K562 (cell line): Measurements from ENCODE around the gene BASP1. TPM values are rescaled to one million over a fixed set of nuclear protein-coding genes. Genes with fewer than 3 reads are reported as not detected.

Experiments
- ATAC-seq: fragments of 200-7000 bp; cut with Tn5 transposase; 3 replicates; pipeline ENCODE4 v1.9.1; 2020; ENCODE audit warnings: moderate library complexity
- BruUV-seq: library from RNA; stranded (reverse); fragments of 400-500 nt; replicated peaks from 2 replicates; lab custom pipeline; 2021; lab: Mats Ljungman, UMichigan
- CTCF ChIA-PET: fragments of 300-600 bp; formaldehyde crosslinking; extraction: SDS; loops from one replicate; lab custom pipeline; 2021; ENCODE audit warnings: low intra/inter-chr PET ratio; lab: Yijun Ruan, JAX
- POLR2A ChIA-PET: fragments of 300-600, 350-650 bp; sonication (Branson Sonifier 250); formaldehyde crosslinking; extraction: SDS; loops from one replicate; lab custom pipeline; 2021; ENCODE audit warnings: antibody characterized with exemption, inconsistent platforms; lab: Yijun Ruan, JAX
- DNase-seq, 4 experiments: peaks; one replicate each; pipeline versions ENCODE4 v3.0.0 to v3.0.0-alpha.2; 2011 to 2018; ENCODE audit warnings: low spot score in 3 of 4, mixed read lengths in 3 of 4; ENCODE audit errors: extremely low read depth in 1 of 4
- FAIRE-seq: peaks from 2 replicates; lab custom pipeline; 2011; peaks lifted over from hg19 to GRCh38; lab: Jason Lieb, UNC
- H2AFZ ChIP-seq: 2 replicates; pipeline ENCODE4 v1.6.0; 2011; ENCODE audit warnings: low read depth, low read length, control low read depth, inconsistent platforms
- H3K27ac ChIP-seq: fragments of 200-600 bp; 3 replicates; pipeline ENCODE4 v1.8.0; 2011; ENCODE audit warnings: low read depth, mild to moderate bottlenecking, control low read depth, inconsistent platforms, low read length, moderate library complexity, mixed read lengths; ENCODE audit errors: extremely low read depth
- H3K27me3 ChIP-seq, 2 experiments: fragments of 300-600 bp in 1 of 2; 2 replicates in 1 of 2; 3 replicates in 1 of 2; pipeline versions ENCODE4 v1.6.0 to v1.8.0; 2011; ENCODE audit warnings: inconsistent platforms in 2 of 2, low read length in 2 of 2, mild to moderate bottlenecking in 1 of 2, mixed read lengths in 1 of 2, moderate library complexity in 1 of 2; ENCODE audit not compliant: control insufficient read depth in 2 of 2, insufficient read depth in 2 of 2
- H3K36me3 ChIP-seq: fragments of 300-600 bp; 3 replicates; pipeline ENCODE4 v1.8.0; 2011; ENCODE audit warnings: mild to moderate bottlenecking, low read length, inconsistent platforms; ENCODE audit not compliant: control insufficient read depth, insufficient read depth
- H3K4me1 ChIP-seq, 2 experiments: fragments of 200-600 bp in 1 of 2; replicated peaks in 1 of 2; 2 replicates in 1 of 2; 3 replicates in 1 of 2; pipeline versions ENCODE4 v1.5.1 to v1.8.0; 2011; ENCODE audit warnings: inconsistent platforms in 2 of 2, low read length in 2 of 2, mild to moderate bottlenecking in 1 of 2, mixed read lengths in 1 of 2, moderate library complexity in 1 of 2; ENCODE audit not compliant: control insufficient read depth in 2 of 2, insufficient read depth in 2 of 2
- H3K4me2 ChIP-seq: 2 replicates; pipeline ENCODE4 v1.6.1; 2011; ENCODE audit warnings: low read length, control low read depth, inconsistent platforms, mixed read lengths; ENCODE audit not compliant: insufficient read depth
- H3K4me3 ChIP-seq: fragments of 200-600 bp; sonication (generic), shearing (Covaris generic); 2 replicates; pipeline ENCODE4 v1.5.1; 2016; ENCODE audit warnings: control low read depth, inconsistent platforms
- H3K79me2 ChIP-seq: fragments of 200-600 bp; 3 replicates; pipeline ENCODE4 v1.8.0; 2011; ENCODE audit warnings: low read length, inconsistent platforms; ENCODE audit not compliant: control insufficient read depth, insufficient read depth
- H3K9ac ChIP-seq, 2 experiments: 2 replicates each; pipeline versions ENCODE4 v1.6.0 to v1.6.1; 2011; ENCODE audit warnings: low read depth in 2 of 2, low read length in 2 of 2, control low read depth in 1 of 2, inconsistent platforms in 1 of 2, mild to moderate bottlenecking in 1 of 2, mixed read lengths in 1 of 2; ENCODE audit not compliant: insufficient read depth in 1 of 2
- H3K9me1 ChIP-seq: one replicate; pipeline ENCODE4 v1.6.0; 2011; ENCODE audit warnings: inconsistent platforms, mild to moderate bottlenecking, low read length, moderate library complexity; ENCODE audit not compliant: control insufficient read depth, insufficient read depth
- H3K9me3 ChIP-seq: replicated peaks from 2 replicates; pipeline ENCODE4 v1.5.1; 2011; ENCODE audit warnings: low read depth, low read length, inconsistent platforms; ENCODE audit not compliant: control insufficient read depth, insufficient read depth
- H4K20me1 ChIP-seq: replicated peaks from 2 replicates; pipeline ENCODE4 v1.6.1; 2011; ENCODE audit warnings: low read length, inconsistent platforms, mixed read lengths; ENCODE audit not compliant: control insufficient read depth, insufficient read depth
- DEAF1 ChIP-seq: fragments of 450-650 bp; formaldehyde crosslinking; IDR thresholded peaks from 2 replicates; pipeline ENCODE4 v1.4.0; 2020; ENCODE audit warnings: mild to moderate bottlenecking, moderate library complexity
- GMEB1 ChIP-seq: fragments of 250-450 bp; sonication (Bioruptor Pico); IDR thresholded peaks from 2 replicates; pipeline ENCODE4 v1.4.0; 2020; ENCODE audit warnings: mild to moderate bottlenecking
- KLF16 ChIP-seq: IDR thresholded peaks from 2 replicates; pipeline ENCODE4 v1.6.1; 2016; ENCODE audit warnings: antibody characterized with exemption
- REST ChIP-seq, 2 experiments: fragments of 450-650 bp; formaldehyde crosslinking in 1 of 2; IDR thresholded peaks; 2 replicates each; pipeline versions ENCODE4 v1.4.0 to v1.6.1; 2014 to 2020; ENCODE audit warnings: mild to moderate bottlenecking in 2 of 2, borderline replicate concordance in 1 of 2, low read depth in 1 of 2
- TARDBP ChIP-seq: fragments of 450-650 bp; IDR thresholded peaks from 2 replicates; pipeline ENCODE4 v1.6.1; 2016
- TBL1XR1 ChIP-seq, 2 experiments: IDR thresholded peaks; 2 replicates each; pipeline ENCODE4 v1.6.1; 2012; ENCODE audit warnings: improper control_type of control experiment in 2 of 2, low read length in 2 of 2, mild to moderate bottlenecking in 1 of 2
- ZNF232 ChIP-seq: sonication (generic); formaldehyde crosslinking; IDR thresholded peaks from 2 replicates; pipeline ENCODE4 v1.8.0; 2022; ENCODE audit warnings: mild to moderate bottlenecking, missing genetic modification reagents
- WGBS: fragments of 100-300 bp; shearing (Covaris generic); methylation state at CpG from one replicate; pipeline ENCODE4 v1.1.6; 2016; ENCODE audit warnings: low coverage, mixed read lengths; ENCODE audit not compliant: insufficient coverage; ENCODE audit errors: missing lambda C conversion rate; 5-methylcytosine and 5-hydroxymethylcytosine counted together
- in situ Hi-C: fragments of 300-500 bp; cut with MboI; formaldehyde crosslinking; loops from 4 replicates; pipeline ENCODE4 v1.15.0; 2018; ENCODE audit warnings: inconsistent platforms, mixed read lengths
- intact Hi-C: fragments of 100-400 bp; cut with micrococcal nuclease; formaldehyde crosslinking; loops from 2 replicates; pipeline ENCODE4 v1.14.2; 2022
- polyA plus RNA-seq, 8 experiments: library from polyadenylated mRNA; depleted of rRNA in 4 of 8; stranded (reverse) in 5 of 8; unstranded in 3 of 8; fragments of >200 nt; fragmentation: Nextera tagmentation in 2 of 8; fragmentation: Illumina TruSeq in 1 of 8; extraction: Ambion mirVana in 2 of 8; extraction: Trizol in 1 of 8; gene quantifications; 2 replicates each; pipeline versions ENCODE4 v1.2.1 to v1.2.3, GENCODE V29; 2011 to 2014; ENCODE audit warnings: inconsistent platforms in 1 of 8, missing spikeins in 1 of 8
- total RNA-seq, 7 experiments: library from RNA; depleted of rRNA in 6 of 7; stranded (reverse); fragments of >200 nt in 6 of 7; fragmentation: Illumina TruSeq in 2 of 7; extraction: Trizol in 2 of 7; gene quantifications; 2 replicates each; pipeline versions ENCODE4 v1.2.1 to v1.2.3, GENCODE V29; 2011 to 2021; ENCODE audit warnings: low replicate concordance in 1 of 7
- TF ChIP-seq, protein P1 (sequence below): fragments of 450-650 bp; formaldehyde crosslinking; IDR thresholded peaks from 2 replicates; pipeline ENCODE4 v1.4.0; 2022; ENCODE audit warnings: missing genetic modification characterization

BASP1 gene
- total and polyA plus RNA-seq, 9 of the 15 experiments (the other 6 are each of a cell fraction or from before 2014, with no cell fraction given): 0.22 TPM; not detected in 8

DNA sequence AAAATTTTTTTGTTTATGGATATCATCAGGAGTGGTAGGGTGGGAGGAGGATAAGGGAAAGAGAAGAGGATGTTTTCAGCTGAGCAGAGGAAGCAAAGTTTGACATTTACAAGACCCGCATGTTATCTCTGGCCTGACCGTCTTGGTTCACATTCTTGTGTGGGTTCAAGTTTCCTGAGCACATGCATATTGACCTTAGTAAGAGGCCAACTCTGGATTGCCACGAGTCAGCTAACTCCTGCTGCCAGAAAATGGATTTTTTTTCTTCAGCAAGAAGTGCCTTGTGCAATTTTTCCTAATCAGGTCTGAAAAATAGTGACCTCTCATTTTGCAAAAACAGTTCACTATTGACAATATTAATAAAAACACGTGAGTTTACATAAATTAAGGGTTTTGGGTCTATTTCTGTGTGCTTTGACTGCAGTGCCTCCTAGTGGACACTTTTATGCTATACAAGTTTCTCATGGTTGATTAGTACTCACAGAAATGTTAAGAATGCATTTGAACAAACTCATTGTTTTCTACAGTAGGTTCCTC, 27.1 kb upstream of the BASP1 start:
- DNase-seq (peak; percentile 19 to 50 (median 42)), FAIRE-seq (peak; percentile 77), ATAC-seq (peak; percentile 74)
- Histone ChIP-seq H4K20me1 (no peaks in the 10 kb centered on the region; the same call in 1 of the 2 replicates), H3K4me2 (no peak overlapping the region), H3K27ac (no peak overlapping the region), H3K9ac (no peak overlapping the region), H3K9me3 (no peaks in the 10 kb centered on the region), H3K79me2 (no peaks in the 10 kb centered on the region), H3K4me1 (no peaks in the 10 kb centered on the region), H2AFZ (no peak overlapping the region), H3K36me3 (no peaks in the 10 kb centered on the region), H3K27me3 (0 out of 5 replicates have a peak, but pooled peaks cover 0 to 5% of the 10 kb centered on the region in 2 experiments), H3K9me1 (no peaks in the 10 kb centered on the region), H3K4me3 (no peak overlapping the region)
- BruUV-seq: no TSS peak
- ChIA-PET CTCF (interaction anchor here (0.9 to 3.1 kb wide), 3 partner anchors 399 to 845 kb away, joined by 3 to 45 read pairs (median 5); no protein-coding TSS in a partner anchor), POLR2A (interaction anchor here (1.1 kb wide), 1 partner anchor 99 kb away, joined by 7 read pairs; no protein-coding TSS in a partner anchor)
- WGBS: 3% methylated on average over 4 of the region's 4 CpGs
- intact Hi-C loops (loop anchor here (5.0 kb wide), 2 partner anchors 258 to 703 kb away; no protein-coding TSS in a partner anchor), in situ Hi-C loops (no loop called here)
- no peak for TF ChIP-seq TARDBP
- TF ChIP-seq KLF16: peak; percentile 19; the same call in 1 of the 2 replicates
- TF ChIP-seq TBL1XR1 (IDR thresholded peaks at IDR 0.05; ENCODE audit: low read length in 2 of 2): no peak
- peak; percentile 45; the same call in 1 of the 2 replicates for TF ChIP-seq REST (IDR thresholded peaks at IDR 0.05; ENCODE audit: borderline replicate concordance)
- no peak for TF ChIP-seq REST (CRISPR knock-in tag; IDR thresholded peaks at IDR 0.05; ENCODE audit: low read depth)
- peak; percentile 64 for TF ChIP-seq DEAF1
- no peak for TF ChIP-seq ZNF232
- TF ChIP-seq, protein P1, sequence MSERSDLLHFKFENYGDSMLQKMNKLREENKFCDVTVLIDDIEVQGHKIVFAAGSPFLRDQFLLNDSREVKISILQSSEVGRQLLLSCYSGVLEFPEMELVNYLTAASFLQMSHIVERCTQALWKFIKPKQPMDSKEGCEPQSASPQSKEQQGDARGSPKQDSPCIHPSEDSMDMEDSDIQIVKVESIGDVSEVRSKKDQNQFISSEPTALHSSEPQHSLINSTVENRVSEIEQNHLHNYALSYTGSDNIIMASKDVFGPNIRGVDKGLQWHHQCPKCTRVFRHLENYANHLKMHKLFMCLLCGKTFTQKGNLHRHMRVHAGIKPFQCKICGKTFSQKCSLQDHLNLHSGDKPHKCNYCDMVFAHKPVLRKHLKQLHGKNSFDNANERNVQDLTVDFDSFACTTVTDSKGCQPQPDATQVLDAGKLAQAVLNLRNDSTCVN (CRISPR knock-in tag): no peak
- no peak for TF ChIP-seq GMEB1
